Activated CD4-positive, alpha-beta memory T cell treated with anti-CD3 and anti-CD28 coated beads for 36 hours (primary cell): ENCODE results near the gene DENND1A. TPM values are rescaled to one million over a fixed set of nuclear protein-coding genes. Genes with fewer than 3 reads are reported as not detected.

Experiments used
- CTCF ChIA-PET: fragments of 350-600 bp; sonication (Branson Sonifier 250); formaldehyde crosslinking; loops from one replicate; lab custom pipeline; 2021; ENCODE audit warnings: antibody characterized with exemption, inconsistent platforms; lab: Charles Lee
- POLR2A ChIA-PET: fragments of 350-600 bp; sonication (Branson Sonifier 250); formaldehyde crosslinking; loops from one replicate; lab custom pipeline; 2021; ENCODE audit warnings: antibody characterized with exemption; lab: Charles Lee
- DNase-seq: peaks from one replicate; pipeline ENCODE4 v3.0.0-alpha.2; 2020
- H3K27ac Mint-ChIP-seq: one replicate; pipeline ENCODE4 v1.8.0; 2021; ENCODE audit warnings: mixed read lengths
- H3K27me3 Mint-ChIP-seq: one replicate; pipeline ENCODE4 v1.8.0; 2021; ENCODE audit warnings: mixed read lengths
- H3K36me3 Mint-ChIP-seq: one replicate; pipeline ENCODE4 v1.8.0; 2021; ENCODE audit warnings: mixed read lengths
- H3K4me1 Mint-ChIP-seq: one replicate; pipeline ENCODE4 v1.8.0; 2021; ENCODE audit warnings: low read depth, mixed read lengths
- H3K4me3 Mint-ChIP-seq: one replicate; pipeline ENCODE4 v1.8.0; 2021; ENCODE audit warnings: mild to moderate bottlenecking, mixed read lengths
- H3K9me3 Mint-ChIP-seq: one replicate; pipeline ENCODE4 v1.8.0; 2021; ENCODE audit warnings: mixed read lengths
- intact Hi-C: fragments of 100-400 bp; cut with micrococcal nuclease; formaldehyde crosslinking; loops from one replicate; pipeline ENCODE4 v1.15.1; 2023
- total RNA-seq, 2 experiments: library from RNA; stranded (reverse); gene quantifications; one replicate each; pipeline ENCODE4 v1.2.3, GENCODE V29; 2021

DENND1A gene
- total RNA-seq, 2 experiments from 2014 or later: 17.3 to 18.0 TPM

DNA sequence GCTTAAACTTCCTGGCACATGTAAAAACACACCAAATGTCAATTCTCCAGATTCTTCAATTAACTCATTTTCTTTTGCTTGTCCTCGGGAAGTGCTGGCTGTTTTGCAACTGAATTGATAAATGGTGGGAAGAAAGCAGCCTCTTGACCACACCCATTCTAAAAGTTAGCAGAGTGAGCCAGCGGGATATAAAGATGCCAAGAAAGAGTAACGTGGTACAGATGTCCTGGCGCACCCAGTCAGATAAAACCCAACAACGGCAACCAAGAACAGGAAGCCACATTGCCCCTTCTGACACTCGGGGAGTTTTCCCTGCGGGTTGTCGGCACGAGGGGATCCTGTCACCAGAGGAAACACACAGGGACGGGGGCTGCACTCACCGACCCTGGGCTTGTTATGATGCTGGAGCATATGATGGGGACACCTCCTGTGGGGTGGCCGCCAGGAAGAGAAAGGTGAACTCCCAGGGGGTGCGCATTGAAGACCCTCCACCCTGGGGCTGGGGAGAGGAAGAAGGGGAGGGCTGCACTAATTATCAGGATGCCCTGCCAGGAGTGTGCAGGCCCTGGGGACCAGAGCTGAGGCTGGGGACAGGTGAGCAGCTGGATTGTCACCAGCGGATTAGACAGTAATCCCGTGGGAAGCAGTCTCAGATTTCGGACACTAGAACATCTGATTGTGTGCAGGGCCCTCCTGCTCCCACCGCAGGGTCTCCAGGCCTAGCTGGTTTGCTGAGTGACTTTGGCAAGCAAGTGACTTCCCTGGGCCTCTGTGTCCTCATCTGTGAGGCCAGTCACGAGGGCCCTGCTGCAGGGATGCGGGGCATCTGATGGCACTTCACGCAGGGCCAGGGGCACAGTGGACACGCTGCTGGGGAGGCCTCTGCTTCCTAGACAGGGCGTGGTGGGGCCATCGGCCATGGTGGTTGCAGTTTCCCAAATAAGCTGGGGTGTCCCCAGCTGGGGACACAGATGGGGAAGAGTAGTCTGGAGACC lies 514.7 kb downstream of the DENND1A start:
- Mint-ChIP-seq H3K9me3 (no peaks in the 10 kb centered on the region), H3K36me3 (peaks cover 2% of the 10 kb centered on the region), H3K27me3 (no peaks in the 10 kb centered on the region), H3K27ac (no peak overlapping the region), H3K4me1 (no peaks in the 10 kb centered on the region), H3K4me3 (no peak overlapping the region)
- CTCF ChIA-PET: no interaction called here
- POLR2A ChIA-PET: no interaction called here
- intact Hi-C loops: no loop called here
- no peak for DNase-seq

DNA sequence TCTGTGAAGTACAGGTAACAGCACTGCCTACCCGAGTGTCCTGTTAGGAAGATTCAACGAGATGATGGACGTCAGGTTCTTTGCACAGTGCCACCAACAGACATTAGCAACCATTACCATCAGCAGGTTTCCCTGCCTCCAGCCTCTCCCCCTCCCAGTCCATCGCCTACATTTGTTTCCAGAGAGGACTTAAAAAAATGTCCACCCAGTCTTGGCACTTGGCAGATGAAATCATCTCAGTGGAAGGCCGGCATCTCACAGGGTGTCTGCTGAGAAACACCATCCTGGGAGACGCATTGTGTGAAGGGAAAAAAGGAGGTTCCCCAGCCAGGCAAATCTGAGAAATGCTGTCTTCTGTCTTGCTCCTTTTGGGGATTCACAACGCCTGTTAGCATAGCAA lies 515.7 kb downstream of the DENND1A start:
- ChIA-PET POLR2A (no interaction called here), CTCF (no interaction called here)
- no peak overlapping the region for H3K27ac Mint-ChIP-seq
- no peak overlapping the region for H3K4me3 Mint-ChIP-seq
- no peaks in the 10 kb centered on the region for H3K4me1 Mint-ChIP-seq
- intact Hi-C loops: no loop called here
- H3K9me3 Mint-ChIP-seq: no peaks in the 10 kb centered on the region
- H3K36me3 Mint-ChIP-seq: no peaks in the 10 kb centered on the region
- DNase-seq: no peak
- no peaks in the 10 kb centered on the region for H3K27me3 Mint-ChIP-seq

- no peak for DNase-seq
- POLR2A ChIA-PET: no interaction called here
- intact Hi-C loops: no loop called here
- no peaks in the 10 kb centered on the region for H3K4me1 Mint-ChIP-seq
- no peak overlapping the region for H3K4me3 Mint-ChIP-seq
- no peaks in the 10 kb centered on the region for H3K27me3 Mint-ChIP-seq
- H3K27ac Mint-ChIP-seq: no peak overlapping the region
- CTCF ChIA-PET: no interaction called here
- H3K9me3 Mint-ChIP-seq: no peaks in the 10 kb centered on the region
- H3K36me3 Mint-ChIP-seq: no peaks in the 10 kb centered on the region
These were observed 517.6 kb downstream of the DENND1A start for GRCh38 chr9:123412171-123412820.

DNA sequence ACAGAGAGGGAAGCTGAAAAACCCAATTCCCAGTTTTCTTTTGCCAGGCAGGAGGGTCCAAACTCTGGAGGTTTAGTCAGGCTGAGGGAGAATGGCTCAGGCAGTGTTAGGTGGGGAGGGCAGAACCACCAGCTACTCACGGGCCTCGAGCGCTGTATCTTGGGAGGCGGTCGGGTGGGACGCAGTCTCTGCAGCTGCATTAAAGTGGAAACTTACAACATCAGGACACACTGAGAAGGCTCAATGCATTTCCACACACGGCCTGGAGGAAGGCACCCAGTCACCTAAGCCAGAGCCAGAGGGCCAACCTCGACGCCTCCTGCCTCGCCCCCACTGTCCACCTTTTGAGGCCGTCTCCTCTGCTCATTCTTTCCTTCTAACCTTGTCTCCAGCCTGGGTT lies 518.3 kb downstream of the DENND1A start:
- no peak overlapping the region for H3K4me3 Mint-ChIP-seq
- no peak for DNase-seq
- CTCF ChIA-PET: no interaction called here
- no peaks in the 10 kb centered on the region for H3K27me3 Mint-ChIP-seq
- H3K9me3 Mint-ChIP-seq: no peaks in the 10 kb centered on the region
- no peak overlapping the region for H3K27ac Mint-ChIP-seq
- H3K36me3 Mint-ChIP-seq: no peaks in the 10 kb centered on the region
- POLR2A ChIA-PET: no interaction called here
- intact Hi-C loops: no loop called here
- H3K4me1 Mint-ChIP-seq: no peaks in the 10 kb centered on the region

DNA sequence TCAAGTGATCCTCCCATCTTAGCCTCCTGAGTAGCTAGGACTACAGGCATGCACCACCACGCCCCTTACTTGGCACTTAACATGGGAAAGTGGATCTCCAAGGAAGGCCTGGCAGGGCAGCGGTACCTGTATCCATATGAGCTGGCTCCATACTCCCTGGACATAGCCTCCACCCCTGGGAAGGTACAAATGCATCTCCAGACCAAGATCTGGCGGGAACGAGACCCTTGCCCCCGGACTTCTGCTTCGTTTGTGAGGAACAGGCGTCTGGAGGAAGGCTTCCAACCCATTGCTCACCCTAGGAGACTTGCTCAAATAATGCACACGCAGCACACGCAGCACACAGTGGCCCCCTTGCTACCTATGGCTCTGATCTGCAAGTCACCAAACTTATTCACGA lies 518.7 kb downstream of the DENND1A start:
- POLR2A ChIA-PET: no interaction called here
- CTCF ChIA-PET: no interaction called here
- no peak overlapping the region for H3K4me3 Mint-ChIP-seq
- H3K36me3 Mint-ChIP-seq: no peaks in the 10 kb centered on the region
- no peaks in the 10 kb centered on the region for H3K9me3 Mint-ChIP-seq
- intact Hi-C loops: no loop called here
- DNase-seq: no peak
- H3K4me1 Mint-ChIP-seq: no peaks in the 10 kb centered on the region
- H3K27me3 Mint-ChIP-seq: no peaks in the 10 kb centered on the region
- no peak overlapping the region for H3K27ac Mint-ChIP-seq

DNA sequence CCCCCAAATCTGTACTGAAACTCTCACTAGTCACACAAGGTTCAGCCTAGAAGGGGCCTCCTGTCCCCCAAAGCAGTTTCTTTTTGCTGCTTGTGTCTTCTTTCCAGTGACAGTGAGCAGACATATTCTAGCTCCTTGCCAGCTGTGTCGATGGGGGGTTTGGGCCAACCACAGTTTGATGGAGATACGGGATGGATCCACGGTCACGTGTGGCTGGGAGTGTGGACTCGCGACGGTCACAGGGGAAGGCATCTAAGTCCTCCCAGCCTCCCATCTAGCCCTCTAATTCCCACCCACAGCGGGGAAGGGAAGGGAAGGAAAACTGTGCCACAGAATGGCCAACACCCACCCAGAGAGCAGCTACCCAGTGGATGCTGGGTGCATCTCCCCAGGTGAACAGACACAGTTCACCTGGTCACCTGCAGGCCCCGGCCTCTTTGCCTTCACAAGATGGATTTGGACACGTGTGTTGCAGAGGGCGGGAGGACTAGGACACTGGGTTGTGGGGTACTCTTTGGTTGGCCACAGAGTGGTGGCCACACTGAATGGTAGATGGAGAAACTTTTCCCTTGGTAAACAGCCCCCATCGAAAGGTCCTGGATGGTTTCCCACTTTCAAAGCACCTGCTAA lies 519.5 kb downstream of the DENND1A start:
- no peak for DNase-seq
- no peak overlapping the region for H3K27ac Mint-ChIP-seq
- H3K4me1 Mint-ChIP-seq: no peaks in the 10 kb centered on the region
- intact Hi-C loops: no loop called here
- ChIA-PET CTCF (no interaction called here), POLR2A (no interaction called here)
- no peaks in the 10 kb centered on the region for H3K27me3 Mint-ChIP-seq
- no peaks in the 10 kb centered on the region for H3K9me3 Mint-ChIP-seq
- H3K4me3 Mint-ChIP-seq: no peak overlapping the region
- H3K36me3 Mint-ChIP-seq: no peaks in the 10 kb centered on the region

GRCh38 chr9:123408313-123409262 lies 521.3 kb downstream of the DENND1A start:
- ChIA-PET CTCF (interaction anchor here (0.7 to 2.9 kb wide), 3 partner anchors 9 to 548 kb away, joined by 4 to 9 read pairs (median 4); no protein-coding TSS in a partner anchor), POLR2A (no interaction called here)
- no peaks in the 10 kb centered on the region for H3K27me3 Mint-ChIP-seq
- no peaks in the 10 kb centered on the region for H3K4me1 Mint-ChIP-seq
- no peak overlapping the region for H3K27ac Mint-ChIP-seq
- DNase-seq: no peak
- no peak overlapping the region for H3K4me3 Mint-ChIP-seq
- no peaks in the 10 kb centered on the region for H3K9me3 Mint-ChIP-seq
- intact Hi-C loops: no loop called here
- H3K36me3 Mint-ChIP-seq: no peaks in the 10 kb centered on the region

DNA sequence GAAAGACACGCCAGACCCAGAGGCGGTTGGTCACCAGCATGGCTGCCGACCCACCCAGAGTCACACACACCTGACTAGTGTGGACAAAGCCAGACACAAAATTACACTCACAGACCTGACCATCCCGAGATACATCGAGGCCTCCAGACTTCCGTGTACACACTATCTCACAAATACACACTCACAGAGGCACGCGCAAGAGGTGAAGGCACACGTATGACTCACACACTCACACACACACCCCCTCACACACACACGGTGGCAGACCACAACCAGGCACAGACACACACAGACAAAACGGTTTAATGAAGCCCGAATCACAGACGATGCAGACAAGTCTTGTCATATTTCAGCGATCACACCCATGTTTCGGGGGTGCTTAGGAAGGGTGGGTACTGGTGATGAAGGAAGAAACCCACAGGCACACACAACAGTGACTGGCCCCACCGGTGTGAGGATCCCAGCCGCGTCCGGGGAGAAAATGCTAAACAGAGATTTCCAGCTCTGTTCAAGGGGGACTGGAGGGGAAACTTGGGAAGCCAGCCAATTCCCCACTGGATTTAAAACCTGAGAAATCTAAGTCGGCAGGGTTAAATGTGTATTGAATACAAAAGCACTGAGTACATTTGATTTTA lies 522.6 kb downstream of the DENND1A start:
- ChIA-PET CTCF (interaction anchor here (2.9 kb wide), 1 partner anchor 8 kb away, joined by 9 read pairs; no protein-coding TSS in a partner anchor), POLR2A (no interaction called here)
- Mint-ChIP-seq H3K27me3 (no peaks in the 10 kb centered on the region), H3K9me3 (no peaks in the 10 kb centered on the region), H3K36me3 (peaks cover under 1% of the 10 kb centered on the region), H3K4me3 (no peak overlapping the region), H3K4me1 (no peaks in the 10 kb centered on the region), H3K27ac (no peak overlapping the region)
- DNase-seq: no peak
- intact Hi-C loops: no loop called here

GRCh38 chr9:123406691-123407216 lies 523.2 kb downstream of the DENND1A start:
- Mint-ChIP-seq H3K9me3 (no peaks in the 10 kb centered on the region), H3K36me3 (peaks cover 1% of the 10 kb centered on the region), H3K4me1 (no peaks in the 10 kb centered on the region), H3K27ac (no peak overlapping the region), H3K27me3 (no peaks in the 10 kb centered on the region), H3K4me3 (no peak overlapping the region)
- intact Hi-C loops: no loop called here
- DNase-seq: no peak
- ChIA-PET CTCF (no interaction called here), POLR2A (no interaction called here)

- no peak for DNase-seq
- CTCF ChIA-PET: no interaction called here
- Mint-ChIP-seq H3K4me3 (no peak overlapping the region), H3K9me3 (no peaks in the 10 kb centered on the region), H3K36me3 (peaks cover 1% of the 10 kb centered on the region), H3K27ac (no peak overlapping the region), H3K4me1 (no peaks in the 10 kb centered on the region), H3K27me3 (no peaks in the 10 kb centered on the region)
- intact Hi-C loops: no loop called here
- POLR2A ChIA-PET: no interaction called here
These were observed 523.9 kb downstream of the DENND1A start for GRCh38 chr9:123406016-123406415.

GRCh38 chr9:123402981-123403509 lies 526.9 kb downstream of the DENND1A start:
- Mint-ChIP-seq H3K4me3 (no peak overlapping the region), H3K9me3 (no peaks in the 10 kb centered on the region), H3K36me3 (peaks cover 1% of the 10 kb centered on the region), H3K27ac (no peak overlapping the region), H3K27me3 (no peaks in the 10 kb centered on the region), H3K4me1 (no peaks in the 10 kb centered on the region)
- POLR2A ChIA-PET: no interaction called here
- CTCF ChIA-PET: interaction anchor here (1.6 kb wide), 1 partner anchor 638 kb away, joined by 5 read pairs; no protein-coding TSS in a partner anchor
- intact Hi-C loops: no loop called here
- DNase-seq: no peak
